ENCODE measurements around the gene LUZP2.
"Not testable (repeated sequence)": the region's sequence is repeated elsewhere in the genome, so short reads cannot be mapped to it uniquely, and the experiment has no call there.

The LUZP2 gene

DNA sequence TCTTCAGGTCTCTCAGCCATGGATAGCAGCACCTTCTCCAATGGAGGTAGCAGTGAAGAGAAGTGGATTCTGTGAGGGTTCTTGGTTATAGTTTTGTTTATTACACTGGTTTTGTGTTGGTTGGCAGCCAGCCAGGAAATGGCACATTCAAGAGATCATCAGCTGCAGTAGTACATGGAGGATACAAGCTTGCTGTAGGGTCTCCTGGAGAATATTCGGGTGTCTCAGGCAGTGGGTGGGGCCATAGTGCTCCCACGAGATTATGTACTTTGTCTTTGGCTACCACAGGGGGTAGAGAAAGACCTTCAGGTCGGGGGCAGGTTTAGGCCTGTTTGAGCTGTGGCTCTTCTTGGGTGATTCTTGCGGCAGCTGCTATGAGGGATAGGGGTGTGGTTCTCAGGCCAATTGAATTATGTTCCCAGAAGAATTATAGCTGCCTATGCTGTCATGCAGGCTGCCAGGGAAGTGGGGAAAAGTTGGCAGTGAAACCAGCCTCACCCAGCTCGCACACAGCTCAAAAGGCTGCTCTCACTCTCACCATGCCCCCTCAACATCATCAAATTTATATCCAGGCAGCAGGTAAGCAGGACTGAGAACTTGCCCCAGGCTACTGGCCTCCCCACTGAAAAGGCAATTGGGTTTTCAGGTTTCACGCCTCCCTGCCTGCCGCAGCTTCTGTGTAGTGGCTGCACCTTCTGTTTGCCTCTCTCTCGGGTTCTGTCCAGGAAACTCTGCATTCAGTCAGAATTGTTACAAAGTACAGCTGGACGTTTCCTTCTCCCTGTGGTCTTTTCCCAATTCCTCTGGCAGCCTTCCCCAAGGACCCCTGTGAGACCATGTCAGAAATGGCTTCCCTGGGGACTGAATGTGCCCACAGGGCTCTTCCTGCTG lies 435.5 kb downstream of the LUZP2 start:
- peak; percentile 18 for DNase-seq

DNA sequence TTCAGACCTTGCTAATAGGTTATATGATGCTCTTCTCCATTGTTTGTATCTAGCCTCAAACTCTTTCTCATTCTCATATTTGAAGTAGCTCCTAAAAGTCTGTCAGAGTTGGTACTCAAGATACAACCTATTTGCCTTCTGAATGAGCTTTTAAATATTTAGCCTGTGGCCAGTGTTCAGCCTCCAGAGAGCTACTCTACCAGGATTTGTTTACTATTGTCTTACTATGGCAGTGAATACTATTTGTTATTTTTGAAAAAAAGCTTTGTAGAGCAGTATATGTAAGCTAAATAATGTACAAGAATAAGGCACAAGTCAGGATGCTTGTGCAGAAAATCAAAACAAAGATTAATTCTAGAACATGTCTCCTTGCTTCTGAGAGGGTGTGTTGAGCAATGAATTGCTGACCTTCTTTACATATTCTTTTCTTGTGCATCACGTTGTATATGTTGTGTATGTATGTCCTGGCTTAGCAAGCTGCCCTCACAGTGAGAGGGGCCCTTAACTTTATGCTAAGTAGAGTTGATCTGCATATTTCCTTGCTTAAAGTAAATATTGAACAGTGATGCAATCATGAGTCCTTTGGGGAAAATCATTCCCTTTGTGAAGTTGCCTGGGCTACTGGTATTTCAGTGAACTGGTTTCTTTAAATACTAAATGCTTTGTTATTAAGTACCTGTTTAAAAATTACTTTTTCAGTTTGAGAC lies 438.0 kb downstream of the LUZP2 start:
- no peak for DNase-seq

DNA sequence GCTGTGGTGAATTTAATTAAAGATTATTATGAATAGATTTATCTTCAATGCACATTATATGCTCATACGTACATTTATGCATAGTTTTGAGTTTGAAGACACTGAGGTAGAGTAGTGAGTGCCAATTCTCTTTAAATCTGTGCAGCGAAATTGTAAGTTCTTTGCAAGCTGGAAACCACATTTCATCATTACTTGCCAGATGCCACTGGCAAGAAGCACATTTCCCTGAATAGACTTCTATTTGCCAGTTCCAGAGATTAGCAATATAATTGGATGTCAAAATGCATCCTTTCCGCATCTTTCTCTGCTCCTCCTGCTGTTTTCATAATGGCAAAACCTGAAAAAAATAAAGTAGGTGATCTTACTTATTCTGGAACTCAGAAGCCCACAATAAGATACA lies 448.0 kb downstream of the LUZP2 start:
- no peak for DNase-seq

DNA sequence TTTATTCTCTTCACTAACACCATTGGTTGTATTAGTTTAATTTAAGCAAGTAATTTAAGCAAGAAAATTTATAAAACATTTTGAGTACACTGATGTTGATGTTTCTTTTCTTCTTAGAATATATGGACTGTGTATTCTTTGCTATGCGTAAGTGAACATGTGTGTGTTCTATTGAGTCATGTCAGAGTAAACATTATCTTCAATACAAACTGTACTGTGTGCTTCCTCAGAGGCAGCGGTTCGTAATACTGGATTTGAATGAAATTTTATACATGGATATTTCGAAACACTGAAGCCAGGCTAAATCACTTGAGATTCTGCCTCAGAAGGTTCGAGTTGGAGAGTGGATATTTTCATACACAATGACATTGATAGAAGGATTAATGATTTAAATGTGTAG lies 452.6 kb downstream of the LUZP2 start:
- DNase-seq: no peak

DNA sequence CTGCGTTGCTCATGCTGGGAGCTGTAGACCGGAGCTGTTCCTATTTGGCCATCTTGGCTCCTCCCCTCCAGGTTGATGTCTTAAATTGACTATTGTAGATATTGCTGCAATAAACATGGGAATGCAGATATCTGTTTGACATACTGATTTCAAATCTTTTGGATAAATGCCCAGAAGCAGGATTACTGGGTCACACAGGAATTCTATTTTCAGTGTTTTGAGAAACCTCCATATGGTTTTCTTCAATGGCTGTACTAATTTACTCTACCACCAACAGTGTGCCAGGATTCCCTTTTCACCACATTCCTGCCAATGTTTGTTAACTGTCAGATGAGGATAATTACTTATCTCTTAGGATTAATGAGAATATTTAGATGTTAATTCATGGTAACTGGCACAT lies 467.0 kb downstream of the LUZP2 start:
- DNase-seq: peak; percentile 7

DNA sequence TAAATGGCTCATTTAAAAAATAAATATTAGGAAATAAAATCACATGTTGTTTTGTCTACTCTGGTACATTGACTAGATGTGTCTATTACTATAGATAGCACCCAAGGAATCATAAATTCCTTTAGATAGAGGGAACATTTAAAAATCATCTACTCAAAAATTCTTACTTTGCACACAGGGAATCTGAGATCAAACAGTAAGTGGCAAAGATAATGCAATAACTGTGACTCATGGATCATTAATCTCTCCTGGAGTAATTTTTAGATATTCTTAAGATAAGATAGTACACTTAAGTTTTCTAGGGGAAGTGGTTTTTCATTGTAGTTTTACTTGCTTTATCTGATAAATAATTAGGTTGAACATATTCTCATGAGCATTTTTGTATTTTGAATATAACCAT lies 468.9 kb downstream of the LUZP2 start:
- no peak for DNase-seq

DNA sequence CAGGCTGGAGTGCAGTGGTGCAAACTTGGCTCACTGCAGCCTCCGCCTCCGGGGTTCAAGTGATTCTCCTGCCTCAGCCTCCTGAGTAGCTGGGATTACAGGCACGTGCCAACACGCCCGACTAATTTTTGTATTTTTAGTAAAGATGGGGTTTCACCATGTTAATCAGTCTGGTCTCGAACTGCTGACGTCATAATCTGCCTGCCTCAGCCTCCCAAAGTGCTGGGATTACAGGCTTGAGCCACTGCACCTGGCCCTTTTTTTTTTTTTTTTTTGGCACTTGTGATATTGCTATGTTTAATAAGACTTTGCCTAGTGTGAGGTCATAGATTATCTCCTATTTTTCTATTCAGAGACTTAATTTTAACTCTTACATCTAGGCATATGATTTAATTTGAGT lies 497.1 kb downstream of the LUZP2 start:
- not testable (repeated sequence) for DNase-seq

DNA sequence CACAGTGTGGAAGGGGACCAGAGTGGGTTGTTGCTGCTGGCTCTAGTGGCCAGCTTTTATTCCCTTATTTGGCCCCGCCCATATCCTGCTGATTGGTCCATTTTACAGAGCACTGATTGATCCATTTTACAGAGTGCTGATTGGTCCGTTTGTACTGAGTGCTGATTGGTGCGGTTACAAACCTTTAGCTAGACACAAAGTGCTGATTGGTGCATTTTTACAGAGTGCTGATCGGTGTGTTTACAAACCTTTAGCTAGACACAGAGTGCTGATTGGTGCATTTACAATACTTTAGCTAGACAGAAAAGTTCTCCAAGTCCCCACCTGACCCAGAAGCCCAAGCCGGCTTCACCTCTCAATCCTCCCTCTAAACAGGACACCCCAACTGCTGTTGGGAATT lies 503.1 kb downstream of the LUZP2 start:
- DNase-seq: not testable (repeated sequence)

DNA sequence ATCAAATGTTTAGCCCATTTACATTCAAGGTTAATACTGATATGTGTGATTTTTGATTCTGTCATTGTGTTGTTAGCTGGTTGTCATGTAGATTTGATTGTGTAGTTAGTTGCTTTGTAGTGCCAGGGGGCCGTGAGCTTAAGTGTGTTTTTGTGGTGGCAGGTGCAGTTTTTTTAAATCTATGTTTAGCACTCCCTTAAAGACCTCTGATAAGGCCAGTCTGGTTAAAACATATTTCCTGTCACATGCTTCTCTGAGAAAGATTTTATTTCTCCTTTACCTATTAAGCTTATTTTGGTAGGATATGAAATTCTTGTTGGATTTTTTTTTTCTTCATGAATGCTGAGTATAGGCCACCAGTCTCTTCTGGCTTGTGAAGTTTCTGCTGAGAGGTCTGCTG lies 540.6 kb downstream of the LUZP2 start:
- no peak for DNase-seq

DNA sequence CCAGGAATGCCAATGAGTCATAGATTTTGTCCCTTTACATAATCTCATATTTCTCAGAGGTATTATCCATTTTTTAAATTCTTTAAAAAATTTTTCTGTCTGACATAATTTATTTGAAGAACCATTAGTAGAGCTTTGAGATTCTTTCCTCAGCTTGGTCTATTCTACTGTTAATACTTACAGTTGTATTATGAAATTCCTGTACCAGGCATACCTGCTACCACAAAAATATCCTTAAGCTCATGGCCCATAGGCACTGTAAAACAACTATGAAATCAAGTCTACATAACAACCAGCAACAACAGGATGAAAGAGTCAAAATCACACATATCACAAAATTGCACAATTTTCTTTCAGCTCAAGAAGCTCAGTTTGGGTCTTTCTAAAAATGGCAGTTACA lies 541.3 kb downstream of the LUZP2 start:
- DNase-seq: no peak

DNA sequence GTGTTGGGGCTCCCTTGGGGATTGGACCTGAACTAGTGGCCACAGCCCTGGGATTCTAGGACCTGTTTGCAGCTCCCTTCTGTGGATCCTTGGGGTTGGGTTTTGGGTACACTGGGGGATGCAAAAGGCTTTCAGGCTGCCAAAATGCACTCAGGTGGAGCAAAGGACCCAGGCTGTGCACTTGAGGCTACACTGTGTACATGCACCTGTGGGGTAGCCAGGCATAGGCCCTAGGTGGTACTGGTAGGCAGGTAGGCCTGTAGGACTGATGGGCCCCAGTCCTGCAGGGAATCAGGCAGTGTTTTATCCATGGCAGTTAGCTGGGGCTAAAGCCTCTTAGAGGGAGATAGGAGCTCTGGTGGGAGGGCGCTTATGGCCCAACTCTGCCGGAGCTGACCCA lies 542.3 kb downstream of the LUZP2 start:
- no peak for DNase-seq

DNA sequence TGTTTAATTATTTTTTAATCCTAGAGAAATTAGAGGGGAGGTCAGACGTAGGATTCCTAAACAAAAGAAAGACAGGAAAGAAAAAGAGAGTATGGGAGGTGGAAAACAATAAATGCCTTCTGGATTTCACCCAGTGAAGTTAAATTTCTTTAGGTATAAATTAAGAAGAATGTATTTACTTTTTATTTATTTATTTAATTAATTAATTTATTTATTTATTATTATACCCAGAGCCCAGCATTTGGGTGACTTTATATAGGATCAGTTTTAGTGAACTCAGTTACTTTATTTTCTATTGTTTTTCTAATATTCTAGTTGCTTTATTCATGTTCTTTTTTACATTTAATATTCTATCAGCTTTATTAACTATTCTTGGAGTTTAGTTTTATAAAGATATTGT lies 551.8 kb downstream of the LUZP2 start:
- DNase-seq: no peak

DNA sequence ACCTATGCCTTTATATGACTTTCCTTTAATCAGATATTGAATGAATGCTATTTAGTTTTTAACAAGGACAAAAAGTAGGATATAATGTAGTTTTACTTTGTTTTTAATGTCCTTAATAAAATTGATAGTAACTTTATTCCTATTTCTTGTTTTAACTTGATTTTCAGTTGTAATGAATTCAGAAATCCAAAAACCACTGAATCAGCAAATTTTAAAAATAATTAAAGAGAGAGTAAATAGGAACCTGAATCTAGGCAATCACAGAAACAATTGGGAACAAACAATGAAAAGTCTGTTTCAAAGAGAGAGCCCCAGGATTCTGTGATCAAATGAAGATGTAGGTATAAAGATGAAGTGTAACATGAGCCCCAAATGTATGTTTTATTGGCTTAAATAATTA lies 556.0 kb downstream of the LUZP2 start:
- no peak for DNase-seq

DNA sequence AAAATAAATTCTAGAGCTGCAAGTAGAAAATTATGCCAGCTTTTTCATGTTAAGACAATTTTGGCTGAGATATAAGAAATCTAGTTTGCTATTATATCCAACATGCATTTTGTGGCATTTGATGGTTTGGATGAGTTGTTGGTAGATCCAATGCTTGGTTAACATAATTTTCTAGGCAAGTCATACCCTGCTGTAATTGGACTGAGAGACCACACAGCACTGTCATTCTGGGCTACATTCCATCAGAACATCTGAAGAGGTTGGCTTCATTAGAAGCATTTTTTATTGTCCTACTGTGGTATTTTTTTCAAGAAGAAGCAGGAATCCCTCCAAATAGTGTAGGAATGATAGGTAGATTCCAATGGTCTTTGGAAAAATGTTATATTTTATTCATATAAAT lies 561.0 kb downstream of the LUZP2 start:
- no peak for DNase-seq

DNA sequence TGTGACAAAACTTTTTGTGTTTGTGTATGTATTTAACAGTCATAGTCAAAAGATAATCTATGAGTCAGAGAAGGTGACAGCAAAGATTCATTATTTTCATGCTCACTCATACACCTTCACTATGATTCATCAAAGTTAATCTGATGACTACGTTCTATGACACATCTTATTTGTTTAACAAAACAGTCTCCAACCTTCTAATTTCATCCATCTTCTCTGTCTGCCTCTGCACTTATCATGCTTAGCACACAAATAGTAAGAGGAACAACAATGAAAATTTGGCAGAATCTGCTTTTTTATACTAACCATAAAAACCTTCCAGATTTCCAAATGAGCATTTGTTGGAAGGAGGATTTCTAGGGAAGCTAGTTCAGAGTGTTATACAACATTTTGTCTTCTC lies 568.9 kb downstream of the LUZP2 start:
- no peak for DNase-seq

DNA sequence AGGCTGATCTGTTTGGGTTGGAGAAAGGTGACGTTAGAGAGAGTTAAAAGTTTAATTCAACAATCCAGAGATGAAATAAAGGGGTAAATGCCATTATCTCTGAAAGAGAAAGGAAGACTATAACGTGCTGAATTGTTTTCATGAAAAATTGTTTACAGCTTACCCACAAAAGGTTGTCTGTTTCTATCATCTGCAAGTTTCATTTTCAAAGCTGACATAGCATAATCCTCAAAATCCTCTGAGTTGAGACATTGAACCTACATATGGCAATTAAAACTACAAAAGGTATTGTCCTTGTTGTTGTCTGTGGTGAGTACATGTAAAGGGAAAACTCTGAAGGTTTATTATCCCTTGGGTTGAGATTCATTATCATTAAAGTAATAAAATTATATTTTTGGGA lies 569.9 kb downstream of the LUZP2 start:
- no peak for DNase-seq

DNA sequence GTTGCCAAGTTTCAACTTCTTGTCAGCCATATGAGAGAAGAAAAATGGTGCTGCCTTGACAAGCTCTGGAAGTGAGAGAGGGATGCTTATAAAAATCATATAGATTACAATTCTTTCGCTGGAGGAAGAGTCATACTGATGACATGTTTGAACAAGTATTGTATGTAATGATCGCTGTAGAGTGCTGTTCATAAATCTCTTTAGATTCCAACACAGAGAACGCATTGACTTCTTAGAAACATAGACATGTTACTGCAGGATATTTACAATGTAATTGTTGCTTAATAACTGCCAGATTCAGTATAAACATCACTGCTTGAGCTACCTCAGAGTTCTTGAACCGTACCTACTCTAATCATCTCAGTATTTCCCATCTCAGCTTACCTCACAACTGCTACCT lies 571.6 kb downstream of the LUZP2 start:
- DNase-seq: no peak

DNA sequence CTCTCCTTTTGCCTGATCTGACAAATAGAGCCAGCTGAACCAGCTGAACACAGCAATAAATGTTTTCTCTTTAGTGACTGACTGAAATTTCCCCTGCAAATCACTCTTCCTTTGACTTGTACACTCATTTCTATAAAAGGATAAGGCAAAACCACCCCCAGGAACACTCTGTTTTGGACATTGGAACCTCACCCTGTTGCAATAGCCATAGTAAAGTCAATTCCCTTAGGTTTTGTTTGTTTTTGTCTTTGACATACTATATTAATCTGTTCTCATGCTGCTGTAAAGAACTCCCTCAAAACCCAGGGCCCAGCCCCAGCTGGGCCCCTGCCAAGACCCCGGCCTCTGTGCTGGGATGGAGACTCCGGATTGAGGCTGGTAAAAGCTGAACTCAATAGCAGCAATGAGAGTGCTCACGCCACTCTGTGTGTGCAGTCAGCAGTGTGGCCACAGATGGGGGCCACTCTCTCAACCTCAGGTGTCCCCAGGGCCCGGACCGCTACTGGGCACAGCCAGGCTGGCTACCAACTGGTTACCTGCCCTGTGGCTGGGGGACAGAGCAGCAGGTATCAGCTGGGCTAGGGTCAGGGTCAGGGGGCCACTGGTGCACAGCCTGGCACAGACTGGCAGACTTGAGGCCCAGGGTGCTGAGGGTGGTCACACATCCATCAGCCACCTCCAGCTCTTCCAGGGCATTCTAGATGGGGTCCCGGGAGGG lies 597.4 kb downstream of the LUZP2 start:
- DNase-seq: no peak

DNA sequence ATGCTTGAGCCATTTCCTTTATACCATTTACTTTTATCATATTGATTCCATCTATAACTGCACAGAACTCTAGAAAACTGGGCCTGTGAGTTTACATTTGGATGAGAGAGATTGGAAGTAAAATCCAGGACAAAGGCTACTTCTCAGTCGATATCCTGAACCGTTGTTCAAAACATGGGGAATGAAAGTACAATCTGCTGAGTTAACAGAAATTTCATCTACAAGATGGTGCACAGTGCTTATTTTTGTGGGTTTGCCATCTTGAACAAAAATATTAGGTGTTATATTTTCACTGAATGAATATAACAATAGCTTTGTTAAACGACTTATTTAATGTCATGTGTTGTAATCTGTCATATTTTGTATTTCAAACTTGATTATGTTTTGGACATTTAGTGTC lies 622.6 kb downstream of the LUZP2 start:
- no peak for DNase-seq
